Glutamatergic neuron (in vitro differentiated cells): ENCODE measurements around the gene UTS2B. TPM values are rescaled to one million over a fixed set of nuclear protein-coding genes. Genes with fewer than 3 reads are reported as not detected.

Experiments
- DNase-seq: peaks from one replicate; pipeline ENCODE4 v3.0.0; 2022
- H3K27ac Mint-ChIP-seq: one replicate; pipeline ENCODE4 v1.8.0; 2020; ENCODE audit warnings: mild to moderate bottlenecking, mixed read lengths, inconsistent platforms; ENCODE audit not compliant: unreplicated experiment
- H3K27me3 Mint-ChIP-seq: one replicate; pipeline ENCODE4 v1.8.0; 2020; ENCODE audit warnings: mild to moderate bottlenecking, moderate library complexity, mixed read lengths, inconsistent platforms; ENCODE audit not compliant: unreplicated experiment
- H3K36me3 Mint-ChIP-seq: one replicate; pipeline ENCODE4 v1.8.0; 2020; ENCODE audit warnings: mild to moderate bottlenecking, mixed read lengths, inconsistent platforms; ENCODE audit not compliant: unreplicated experiment
- H3K4me1 Mint-ChIP-seq: one replicate; pipeline ENCODE4 v1.8.0; 2020; ENCODE audit warnings: mild to moderate bottlenecking, low read depth, mixed read lengths, inconsistent platforms; ENCODE audit not compliant: unreplicated experiment
- H3K4me3 Mint-ChIP-seq: one replicate; pipeline ENCODE4 v1.8.0; 2020; ENCODE audit warnings: mild to moderate bottlenecking, mixed read lengths, inconsistent platforms; ENCODE audit not compliant: unreplicated experiment
- H3K9me3 Mint-ChIP-seq: one replicate; pipeline ENCODE4 v1.8.0; 2020; ENCODE audit warnings: mild to moderate bottlenecking, moderate library complexity, mixed read lengths, inconsistent platforms; ENCODE audit not compliant: unreplicated experiment
- CTCF ChIP-seq: fragments of 200-600 bp; sonication (generic); IDR thresholded peaks from one replicate; pipeline ENCODE4 v1.5.0; 2021; ENCODE audit not compliant: partially characterized antibody, unreplicated experiment
- total RNA-seq: library from RNA; stranded (reverse); fragmentation: NEBNext Ultra II Directional; extraction: Animal tissue kit (Norgen Biotek cat#: 25700); gene quantifications from one replicate; pipeline ENCODE4 v1.2.1, GENCODE V29; 2021; ENCODE audit not compliant: unreplicated experiment

The UTS2B gene
- total RNA-seq, 1 donor from 2014 or later = not detected

GRCh38 chr3:191328383-191328961, 1.9 kb downstream of the UTS2B start:
- H3K36me3 Mint-ChIP-seq = no peaks in the 10 kb centered on the region

GRCh38 chr3:191327526-191327925, 2.8 kb downstream of the UTS2B start:
- TF ChIP-seq CTCF = no peak
- Mint-ChIP-seq H3K27me3 (peaks cover 8% of the 10 kb centered on the region), H3K27ac (peak overlapping the region; percentile 55), H3K4me1 (peaks cover 19% of the 10 kb centered on the region), H3K9me3 (peaks cover 18% of the 10 kb centered on the region), H3K4me3 (no peak overlapping the region), H3K36me3 (no peaks in the 10 kb centered on the region)
- no peak for DNase-seq

More at GRCh38 chr3:191328383-191328961, 1.9 kb downstream of the UTS2B start:
- H3K27ac Mint-ChIP-seq = peak overlapping the region; percentile 98
- peak overlapping the region; percentile 89 for H3K4me3 Mint-ChIP-seq
- peaks cover 25% of the 10 kb centered on the region for H3K4me1 Mint-ChIP-seq
- peaks cover 18% of the 10 kb centered on the region for H3K9me3 Mint-ChIP-seq
- DNase-seq = no peak
- peaks cover 8% of the 10 kb centered on the region for H3K27me3 Mint-ChIP-seq
- TF ChIP-seq CTCF = no peak

- Mint-ChIP-seq H3K4me3 (no peak overlapping the region), H3K9me3 (peaks cover 11% of the 10 kb centered on the region), H3K4me1 (peaks cover 8% of the 10 kb centered on the region), H3K27ac (no peak overlapping the region), H3K36me3 (no peaks in the 10 kb centered on the region), H3K27me3 (peaks cover 4% of the 10 kb centered on the region)
- no peak for TF ChIP-seq CTCF
- DNase-seq = no peak
These were observed 5.4 kb downstream of the UTS2B start for GRCh38 chr3:191324936-191325335.

GRCh38 chr3:191321019-191321767, 9.1 kb downstream of the UTS2B start:
- H3K9me3 Mint-ChIP-seq = peaks cover 3% of the 10 kb centered on the region
- no peak overlapping the region for H3K4me3 Mint-ChIP-seq
- no peaks in the 10 kb centered on the region for H3K4me1 Mint-ChIP-seq
- no peak overlapping the region for H3K27ac Mint-ChIP-seq
- TF ChIP-seq CTCF = no peak
- H3K27me3 Mint-ChIP-seq = peaks cover 2% of the 10 kb centered on the region
- no peaks in the 10 kb centered on the region for H3K36me3 Mint-ChIP-seq
- no peak for DNase-seq

- TF ChIP-seq CTCF = no peak
- Mint-ChIP-seq H3K27me3 (peaks cover 2% of the 10 kb centered on the region), H3K4me1 (no peaks in the 10 kb centered on the region), H3K9me3 (peaks cover 3% of the 10 kb centered on the region), H3K36me3 (no peaks in the 10 kb centered on the region), H3K4me3 (no peak overlapping the region), H3K27ac (no peak overlapping the region)
- no peak for DNase-seq
These were observed 10.0 kb downstream of the UTS2B start for GRCh38 chr3:191320316-191320715.
